ENCODE measurements around the gene SYNC. TPM values are rescaled to one million over a fixed set of nuclear protein-coding genes. Genes with fewer than 3 reads are reported as not detected.

Gene SYNC
- total and polyA plus RNA-seq, 9 of the 15 experiments (the other 6 are each of a cell fraction or from before 2014, with no cell fraction given), result 0.49 to 1.1 (median 0.87) TPM

- TF ChIP-seq ARID4B (CRISPR knock-in tag; IDR thresholded peaks at IDR 0.05), result peak; percentile 44; the same call in 1 of the 2 replicates
- no peak for TF ChIP-seq ZFP30 (CRISPR knock-in tag; IDR thresholded peaks at IDR 0.05; ENCODE audit: borderline replicate concordance)
- 0 out of 4 replicates have a peak, but pooled peaks of 1 of the 2 experiments have one; percentile 36 for TF ChIP-seq TEAD1 (CRISPR knock-in tag; IDR thresholded peaks at IDR 0.05)
- no peak for TF ChIP-seq ZNF354B (CRISPR knock-in tag; IDR thresholded peaks at IDR 0.05)
- 0 out of 2 replicates have a peak, but pooled peaks have one; percentile 22 for TF ChIP-seq CEBPG (CRISPR knock-in tag; IDR thresholded peaks at IDR 0.05)
- no peak for TF ChIP-seq CEBPG (tag; conservative IDR thresholded peaks at IDR 0.05 in 1 of 2, IDR thresholded peaks at IDR 0.05 in 1 of 2)
- TF ChIP-seq ZNF24 (IDR thresholded peaks at IDR 0.05), result no peak
- no peak for TF ChIP-seq POLR2B (IDR thresholded peaks at IDR 0.05; ENCODE audit: low read depth, partially characterized antibody)
- TF ChIP-seq GATA2 (CRISPR knock-in tag; IDR thresholded peaks at IDR 0.05), result no peak
- 0 out of 4 replicates have a peak, but pooled peaks of 1 of the 2 experiments have one; percentile 40 for TF ChIP-seq FOXA3 (CRISPR knock-in tag; conservative IDR thresholded peaks at IDR 0.05 in 1 of 2, IDR thresholded peaks at IDR 0.05 in 1 of 2)
- peak; percentile 72 for TF ChIP-seq ZNF121 (CRISPR knock-in tag; conservative IDR thresholded peaks at IDR 0.05)
- no peak for TF ChIP-seq NFYB (IDR thresholded peaks at IDR 0.05; ENCODE audit: extremely low read depth, insufficient read length)
- no peak for TF ChIP-seq ZNF140 (CRISPR knock-in tag; IDR thresholded peaks at IDR 0.05)
- no peak for TF ChIP-seq TAF1 (IDR thresholded peaks at IDR 0.05; ENCODE audit: control insufficient read depth, extremely low read depth, insufficient read depth, low read length, severe bottlenecking)
- TF ChIP-seq CTCF (IDR thresholded peaks at IDR 0.05 in 2 of 3, conservative IDR thresholded peaks at IDR 0.05 in 1 of 3; ENCODE audit: insufficient read depth in 2 of 3, low read depth in 1 of 3, low read length in 3 of 3), result peak; percentile 22 to 33 (median 32); a peak in 4 of 6 replicates
- 0 out of 2 replicates have a peak, but pooled peaks have one; percentile 46 for TF ChIP-seq E2F1 (CRISPR knock-in tag; IDR thresholded peaks at IDR 0.05)
- no peak for TF ChIP-seq HIVEP1 (CRISPR knock-in tag; IDR thresholded peaks at IDR 0.05)
- TF ChIP-seq PYGO2 (tag; IDR thresholded peaks at IDR 0.05), result no peak
- no peak for TF ChIP-seq BRD4 (IDR thresholded peaks at IDR 0.05)
- no peak for TF ChIP-seq SMARCC2 (IDR thresholded peaks at IDR 0.05; ENCODE audit: low read depth)
These were observed 26.9 kb upstream of the SYNC start (continued) for GRCh38 chr1:32729254-32730046.

All from K562 (cell line).